HT1080 (cell line): ENCODE data around the gene TUBB. TPM values are rescaled to one million over a fixed set of nuclear protein-coding genes. Genes with fewer than 3 reads are reported as not detected.
"Not testable (repeated sequence)": the region's sequence is repeated elsewhere in the genome, so short reads cannot be mapped to it uniquely, and the experiment has no call there.

Source experiments
- DNase-seq: peaks from one replicate; pipeline ENCODE4 v3.0.0-alpha.2; 2015; ENCODE audit warnings: low read depth
- total RNA-seq: library from RNA; depleted of rRNA; stranded (reverse); fragments of >200 nt; shearing (Covaris generic); gene quantifications from 2 replicates; pipeline ENCODE4 v1.2.3, GENCODE V29; 2014

TUBB gene
- total RNA-seq, 1 experiment from 2014 or later, result 1,911 TPM

DNA sequence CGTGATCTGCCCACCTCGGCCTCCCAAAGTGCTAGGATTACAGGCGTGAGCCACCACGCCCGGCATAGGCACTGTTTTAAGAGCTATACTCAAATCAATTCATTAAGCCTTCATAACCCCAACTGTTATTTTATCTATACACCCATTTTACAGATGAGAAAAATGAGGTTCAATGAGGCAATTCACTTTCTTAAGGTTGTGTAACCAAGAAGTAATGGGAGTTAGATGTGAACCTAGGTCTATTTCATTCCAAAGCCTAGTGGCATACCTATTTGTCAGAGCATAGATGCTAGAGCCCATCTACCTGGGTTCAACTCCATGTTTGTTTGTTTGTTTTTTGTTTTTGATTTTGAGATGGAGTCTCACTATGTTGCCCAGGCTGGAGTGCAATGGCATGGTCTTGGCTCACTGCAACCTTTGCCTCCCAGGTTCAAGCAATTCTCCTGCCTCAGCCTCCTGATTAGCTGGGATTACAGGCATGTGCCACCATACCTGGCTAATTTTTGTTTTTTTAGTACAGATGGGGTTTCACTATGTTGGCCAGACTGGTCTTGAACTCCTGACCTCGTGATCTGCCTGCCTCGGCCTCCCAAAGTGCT is 36.4 kb downstream of the TUBB start:
- DNase-seq, result not testable (repeated sequence)

DNA sequence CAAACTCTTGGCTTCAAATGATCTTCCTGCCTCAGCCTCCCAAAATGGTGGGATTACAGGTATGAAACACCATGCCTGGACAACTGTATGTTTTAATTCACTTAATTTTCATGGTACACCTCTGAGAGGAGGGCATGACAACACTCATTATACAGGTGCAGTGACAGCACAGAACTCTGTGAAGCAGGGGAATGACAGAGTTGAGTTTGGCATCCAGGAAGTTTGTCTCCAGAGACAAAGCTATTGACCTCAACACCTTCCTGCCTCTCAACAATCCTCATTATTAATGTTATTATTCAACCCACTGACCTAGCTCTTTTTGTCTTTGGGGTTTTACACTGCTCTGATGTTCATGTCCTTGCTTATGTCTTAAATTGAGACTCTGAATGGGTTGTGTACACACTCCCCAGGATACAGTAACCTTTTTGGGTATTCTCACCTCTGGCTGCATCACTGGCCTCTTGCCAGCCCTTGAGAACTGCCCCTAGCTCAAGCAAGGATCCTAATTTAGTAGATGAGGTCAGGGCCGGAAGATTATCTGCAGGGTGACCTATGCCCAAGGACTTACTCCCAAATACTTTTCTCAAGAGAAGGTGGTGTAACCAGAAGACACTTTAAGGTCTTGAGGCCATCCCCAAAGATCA is 37.2 kb downstream of the TUBB start:
- no peak for DNase-seq

DNA sequence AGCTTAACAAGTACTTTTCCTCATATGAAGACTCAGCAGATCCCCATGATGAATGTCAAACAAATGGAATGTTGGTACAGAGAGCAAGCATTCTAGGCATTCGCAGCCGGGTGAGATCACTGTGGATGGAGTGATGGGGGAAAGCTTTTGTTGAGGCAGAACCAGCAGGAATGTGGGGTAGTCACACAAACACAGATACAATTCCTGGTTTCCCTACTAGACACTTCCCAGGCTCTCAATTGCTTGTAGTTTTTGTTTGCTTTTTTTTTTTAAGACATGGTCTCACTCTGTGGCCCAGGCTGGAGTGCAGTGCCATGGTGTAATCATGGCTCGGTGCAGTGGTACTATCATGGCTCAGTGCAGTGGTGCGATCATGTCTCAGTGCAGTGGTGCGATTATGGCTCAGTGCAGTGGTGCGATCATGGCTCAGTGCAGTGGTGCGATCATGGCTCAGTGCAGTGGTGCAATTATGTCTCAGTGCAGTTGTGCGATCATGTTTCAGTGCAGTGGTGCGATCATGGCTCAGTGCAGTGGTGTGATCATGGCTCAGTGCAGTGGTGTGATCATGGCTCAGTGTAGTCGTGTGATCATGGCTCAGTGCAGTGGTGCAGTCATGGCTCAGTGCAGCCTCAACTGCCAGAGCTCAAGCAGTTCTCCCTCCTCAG is 39.6 kb downstream of the TUBB start:
- peak; percentile 80 for DNase-seq

DNA sequence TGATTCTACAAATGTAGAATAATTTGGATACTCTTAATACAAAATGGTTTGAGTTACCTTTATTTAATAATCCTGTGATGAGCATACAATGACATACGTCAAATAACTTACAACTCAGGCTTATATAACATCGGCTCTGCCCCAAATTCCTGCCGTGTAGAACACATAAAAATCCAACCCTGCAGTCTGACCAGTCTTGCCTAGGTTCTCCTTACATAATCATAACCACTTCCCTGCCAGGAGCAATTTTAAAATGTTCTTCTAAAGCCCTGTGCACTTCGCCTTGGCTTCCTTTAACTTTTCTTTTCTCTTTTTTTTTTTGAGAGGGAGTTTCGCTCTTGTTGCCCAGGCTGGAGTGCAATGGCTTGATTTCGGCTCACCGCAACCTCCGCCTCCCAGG is 40.4 kb downstream of the TUBB start:
- no peak for DNase-seq

DNA sequence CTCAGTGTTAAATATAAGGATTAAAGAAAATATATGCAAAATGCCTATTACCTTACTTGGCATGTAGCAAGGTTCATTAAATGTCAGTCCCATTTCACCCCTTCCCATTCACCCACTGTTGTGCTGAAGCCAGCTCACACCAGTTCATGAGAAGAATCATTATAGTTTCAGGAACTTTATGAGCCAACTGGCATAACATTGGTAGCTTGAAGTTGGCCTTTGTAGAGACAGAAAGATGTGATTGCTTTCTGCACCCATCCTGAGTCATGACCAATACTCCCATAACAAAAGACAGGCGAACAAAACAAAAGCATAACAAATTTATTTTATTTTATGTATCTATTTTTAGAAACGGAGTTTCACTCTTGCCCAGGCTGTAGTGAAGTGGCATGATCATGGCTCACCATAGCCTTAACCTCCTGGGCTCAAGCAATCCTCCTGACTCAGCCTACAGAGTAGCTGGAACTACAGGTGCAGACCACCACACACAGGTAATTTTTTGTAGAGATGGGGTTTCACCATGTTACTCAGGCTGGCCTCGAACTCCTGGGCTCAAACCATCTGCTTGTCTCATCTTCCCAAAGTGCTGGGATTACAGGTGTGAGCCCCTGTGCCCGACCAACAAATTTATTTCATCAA is 41.8 kb downstream of the TUBB start:
- DNase-seq, result no peak

DNA sequence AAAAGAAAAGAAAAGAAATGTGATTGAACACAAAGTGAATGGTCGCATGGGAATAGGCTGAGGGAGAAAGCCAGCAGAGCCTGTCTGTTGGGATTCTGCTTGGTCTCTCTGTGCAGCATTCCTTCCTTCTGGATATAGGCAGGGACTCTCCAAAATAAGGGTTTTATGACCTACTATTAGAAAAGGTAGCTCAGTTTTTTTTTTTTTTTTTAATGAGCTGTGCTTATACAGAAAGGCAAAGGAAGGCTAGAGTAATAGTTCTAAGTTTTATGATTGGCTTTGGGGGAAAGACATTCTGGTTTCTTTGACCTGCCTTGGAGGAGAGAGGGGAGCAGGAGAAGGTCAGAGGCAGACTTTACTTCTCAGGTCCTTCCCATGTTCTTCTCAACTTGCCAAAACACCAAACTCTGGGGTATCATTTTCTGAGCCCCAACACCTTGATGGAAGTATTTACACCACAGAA is 43.0 kb downstream of the TUBB start:
- no peak for DNase-seq

DNA sequence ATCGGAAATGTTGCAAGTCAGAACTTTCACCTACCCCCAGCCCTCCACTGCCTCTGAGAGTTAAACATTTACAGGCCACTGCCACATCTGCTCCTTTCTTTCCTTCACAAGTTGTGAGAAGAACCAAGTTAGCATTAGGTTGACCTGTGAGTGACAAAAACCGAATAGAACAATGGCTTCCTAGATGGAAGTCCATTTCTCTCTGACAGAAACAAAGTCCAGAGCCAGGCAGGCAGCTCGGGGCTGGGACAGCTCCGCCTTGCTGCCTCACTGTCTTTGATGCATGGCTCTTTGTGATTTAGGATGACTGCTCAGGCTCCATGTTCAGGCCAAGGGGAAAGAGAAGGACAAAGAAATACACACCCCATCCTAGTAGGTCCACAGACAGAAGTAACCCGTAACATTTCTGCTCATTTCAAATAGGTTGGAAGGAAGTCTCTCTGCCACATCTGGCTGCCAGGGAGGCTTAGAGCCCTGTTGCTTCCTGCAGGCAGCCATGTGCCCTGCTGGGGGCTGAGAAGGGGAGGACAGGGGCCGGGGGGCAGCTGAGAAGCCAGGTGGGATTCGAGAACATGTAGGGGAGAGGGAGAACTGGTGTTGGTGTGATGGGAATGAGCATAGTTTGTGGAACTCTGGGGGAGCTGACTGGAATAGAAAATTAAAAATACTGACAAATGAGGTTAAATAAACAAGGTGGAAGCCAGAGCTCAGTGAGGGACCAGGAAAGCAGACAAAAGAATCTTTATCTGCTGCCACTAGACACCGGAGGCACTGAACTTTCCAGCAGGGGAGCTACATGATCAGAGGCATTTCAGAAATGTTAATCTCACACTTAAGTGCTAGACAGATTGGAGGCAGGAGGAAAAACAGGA is 43.7 kb downstream of the TUBB start:
- DNase-seq, result peak; percentile 85

DNA sequence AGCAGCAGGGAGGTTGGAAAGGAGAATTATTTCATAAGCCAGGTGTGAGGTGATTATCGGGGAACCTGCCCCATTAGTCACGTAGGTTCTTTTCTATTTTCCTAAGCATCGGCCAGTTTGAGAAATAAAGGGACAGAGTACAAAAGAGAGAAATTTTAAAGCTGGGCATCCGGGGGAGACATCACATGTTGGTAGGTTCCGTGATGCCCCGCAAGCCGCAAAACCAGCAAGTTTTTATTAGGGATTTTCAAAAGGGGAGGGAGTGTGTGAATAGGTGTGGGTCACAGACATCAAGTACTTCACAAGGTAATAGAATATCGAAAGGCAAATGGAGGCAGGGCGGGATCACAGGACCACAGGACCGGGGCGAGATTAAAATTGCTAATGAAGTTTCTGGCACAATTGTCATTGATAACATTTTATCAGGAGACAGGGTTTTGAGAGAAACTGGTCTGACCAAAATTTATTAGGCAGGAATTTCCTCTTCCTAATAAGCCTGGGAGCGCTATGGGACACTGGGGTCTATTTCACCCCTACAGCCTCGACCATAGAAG is 44.4 kb downstream of the TUBB start:
- DNase-seq, result not testable (repeated sequence)

DNA sequence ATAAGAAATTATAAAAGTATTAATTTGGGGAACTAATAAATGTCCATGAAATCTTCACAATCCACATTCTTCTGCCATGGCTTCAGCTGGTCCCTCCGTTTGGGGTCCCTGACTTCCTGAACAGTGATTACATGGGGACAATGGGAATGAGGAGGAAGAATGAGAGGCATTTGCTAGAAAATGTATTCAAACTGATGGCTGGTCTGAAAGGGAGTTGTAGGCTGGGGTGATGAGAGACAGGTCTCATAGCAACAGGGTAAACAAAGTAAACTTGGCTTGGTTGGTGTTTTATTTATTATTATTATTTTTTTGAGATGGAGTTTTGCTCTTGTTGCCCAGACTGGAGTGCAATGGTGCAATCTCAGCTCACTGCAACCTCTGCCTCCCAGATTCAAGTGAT is 45.3 kb downstream of the TUBB start:
- DNase-seq, result not testable (repeated sequence)

DNA sequence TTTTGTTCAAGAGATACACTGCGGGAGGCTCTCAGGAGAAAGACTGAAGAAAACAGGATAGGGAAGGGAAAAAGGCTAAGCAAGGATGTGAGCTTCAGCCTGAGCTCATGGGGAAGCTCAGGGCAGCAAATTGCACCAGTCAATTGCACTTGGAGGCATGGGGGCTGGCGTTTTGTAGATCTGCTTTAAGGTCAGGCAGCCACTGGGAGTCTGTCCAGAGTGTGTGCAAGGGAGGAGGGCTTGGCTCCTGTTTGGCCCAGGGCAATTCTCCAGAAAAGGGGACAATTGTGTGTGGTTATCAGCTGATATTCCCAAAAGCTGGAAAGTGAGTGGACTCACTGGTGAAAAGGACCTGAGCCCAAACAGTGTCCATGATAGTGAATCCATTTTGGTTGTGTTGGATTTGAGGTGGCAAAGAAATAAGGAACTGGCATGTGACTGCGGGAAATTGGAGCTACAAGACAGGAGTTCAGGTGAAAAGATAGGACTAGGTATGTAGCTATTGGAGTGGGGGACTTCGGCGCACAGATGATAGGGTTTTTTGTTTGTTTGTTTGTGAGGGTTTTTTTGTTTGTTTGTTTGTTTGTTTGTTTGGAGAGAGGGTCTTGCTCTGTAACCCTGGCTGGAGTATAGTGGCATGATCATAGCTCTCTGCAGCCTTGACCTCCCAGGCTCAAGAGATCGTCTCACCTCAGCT is 46.5 kb downstream of the TUBB start:
- DNase-seq, result no peak

DNA sequence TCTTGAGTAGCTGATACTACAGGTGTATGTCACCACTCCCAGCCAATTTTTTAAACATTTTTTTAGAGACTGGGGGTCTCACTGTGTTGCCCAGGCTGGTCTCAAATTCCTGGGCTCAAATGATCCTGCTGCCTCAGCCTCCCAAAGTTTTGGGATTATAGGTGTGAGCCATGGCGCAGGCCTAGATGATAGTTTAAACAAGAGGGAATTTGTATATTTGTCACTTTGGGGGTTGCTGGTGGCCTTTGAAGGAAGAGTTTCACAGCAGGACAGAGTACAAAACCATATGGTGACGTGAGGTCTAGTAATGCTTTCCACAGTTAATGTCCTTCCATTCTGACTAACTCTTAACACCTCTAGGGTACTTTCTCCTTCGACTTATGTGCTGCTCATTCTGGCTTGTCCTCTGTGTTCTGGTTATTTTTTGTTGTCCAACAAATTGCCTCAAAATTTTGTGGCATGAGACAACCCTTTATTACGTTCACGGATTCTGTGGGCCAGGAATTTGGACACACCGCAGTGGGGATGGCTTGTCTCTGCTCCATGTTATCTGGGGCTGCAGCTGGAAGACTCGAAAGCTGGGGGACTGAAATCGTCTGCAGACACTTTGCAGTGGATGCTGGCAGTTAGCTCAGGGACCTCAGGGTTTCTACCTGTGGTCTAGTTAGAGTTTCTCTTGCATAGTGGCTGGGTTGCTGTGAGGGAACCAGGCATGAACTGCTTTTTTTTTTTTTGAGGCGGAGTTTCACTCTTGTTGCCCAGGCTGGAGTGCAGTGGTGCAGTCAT is 47.2 kb downstream of the TUBB start:
- DNase-seq, result no peak

DNA sequence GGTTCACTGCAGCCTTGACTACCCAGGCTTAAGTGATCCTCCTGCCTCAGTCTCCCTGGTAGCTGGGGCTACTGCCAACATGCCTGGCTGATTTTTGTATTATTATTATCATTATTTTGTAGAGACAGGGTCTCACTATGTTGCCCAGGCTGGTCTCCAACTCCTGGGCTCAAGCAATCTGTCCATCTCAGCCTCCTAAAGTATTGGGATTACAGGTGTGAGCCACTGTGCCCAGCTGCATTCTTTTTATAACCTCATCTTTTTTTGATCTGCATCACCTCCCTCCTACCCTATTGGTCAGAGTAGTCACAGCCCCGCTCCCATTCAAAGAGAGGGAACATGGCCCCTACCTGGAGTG is 47.8 kb downstream of the TUBB start:
- no peak for DNase-seq

DNA sequence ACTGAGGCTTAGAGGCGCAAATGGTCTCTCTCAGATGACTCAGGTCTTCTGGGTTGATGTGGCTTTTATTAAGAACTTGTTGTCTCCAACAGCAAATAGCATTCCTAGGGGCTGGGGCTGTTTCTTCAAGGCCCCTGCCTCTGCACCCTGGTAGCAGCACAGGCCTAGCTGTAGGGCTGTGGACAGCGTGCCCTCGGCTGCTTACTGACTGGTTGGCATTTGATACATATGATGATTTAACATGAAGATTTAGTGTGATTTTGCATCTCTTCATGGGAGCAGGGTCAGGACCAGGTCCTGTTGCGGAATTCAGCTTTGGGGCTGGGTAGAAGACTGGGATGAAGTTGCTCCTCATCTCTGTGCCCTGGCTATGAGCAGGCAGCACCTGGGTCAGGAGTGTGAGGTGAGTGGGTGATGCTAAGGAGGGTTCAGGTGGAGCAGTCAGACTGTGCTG is 48.5 kb downstream of the TUBB start:
- DNase-seq, result no peak

DNA sequence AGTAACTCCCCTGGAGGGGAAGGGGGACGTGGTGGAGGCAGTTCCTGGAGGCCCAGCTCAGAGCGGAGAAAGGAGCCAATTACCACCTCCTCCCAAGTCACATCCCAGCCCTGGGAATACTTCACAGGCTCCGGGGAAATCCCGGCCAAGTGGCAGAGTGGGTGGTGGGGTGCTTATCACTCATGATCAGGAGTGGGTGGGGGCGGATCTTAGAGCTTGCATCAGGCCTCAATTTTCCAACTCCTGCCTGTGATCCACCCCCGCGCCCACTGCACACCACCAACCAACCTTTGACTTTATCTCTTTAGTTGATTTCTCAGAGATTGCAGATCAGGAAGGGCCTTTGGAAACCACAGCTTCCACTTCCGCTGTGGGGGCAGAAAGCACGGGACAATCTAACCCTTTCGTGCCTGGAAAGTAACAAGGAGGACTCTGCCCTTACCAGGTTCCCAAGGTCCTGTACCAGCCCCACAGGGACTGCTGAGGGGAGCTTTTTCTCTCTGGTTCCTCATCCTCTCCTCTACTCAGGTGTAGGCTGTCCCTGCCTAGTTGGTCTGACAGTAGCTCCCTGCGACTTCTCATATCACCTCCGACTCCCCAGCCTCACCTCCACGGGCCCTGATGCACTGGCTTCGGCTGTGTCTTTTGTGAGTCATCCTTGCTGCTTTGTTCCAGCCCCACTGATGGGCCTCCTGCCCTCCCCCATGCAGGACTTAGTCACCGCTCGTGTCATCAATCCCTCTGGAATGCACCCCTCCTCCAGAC is 49.1 kb downstream of the TUBB start:
- DNase-seq, result peak; percentile 98

DNA sequence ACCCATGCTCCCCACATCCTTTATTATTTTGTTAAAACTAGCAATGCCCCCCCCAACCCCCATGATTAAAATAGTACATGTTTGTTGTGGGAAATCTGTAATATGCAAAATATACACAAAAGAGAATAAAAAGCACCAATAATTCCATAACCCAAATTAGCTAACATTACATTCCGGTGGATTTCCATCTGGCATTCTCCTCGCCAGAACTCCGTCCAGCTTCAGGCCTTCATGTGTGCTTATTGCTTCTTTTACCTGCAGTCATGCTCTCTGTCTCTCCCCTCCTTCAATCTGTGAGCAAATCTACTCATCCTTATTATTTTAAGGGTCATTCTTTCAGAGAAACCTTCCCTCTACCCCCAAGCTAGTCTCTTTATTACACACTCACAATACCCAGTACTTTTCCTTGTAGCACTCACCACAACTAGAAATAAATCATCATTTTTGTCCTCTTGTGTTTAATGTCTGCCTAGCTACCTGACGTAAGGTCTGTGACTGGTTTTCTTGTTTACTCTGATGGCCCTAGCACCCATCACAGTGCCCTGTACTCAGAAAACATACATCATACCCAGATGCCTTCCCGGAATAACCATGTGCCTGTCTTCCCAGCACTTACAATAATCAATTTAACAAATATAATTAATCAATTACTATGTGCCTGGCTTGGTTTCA is 49.8 kb downstream of the TUBB start:
- DNase-seq, result no peak

DNA sequence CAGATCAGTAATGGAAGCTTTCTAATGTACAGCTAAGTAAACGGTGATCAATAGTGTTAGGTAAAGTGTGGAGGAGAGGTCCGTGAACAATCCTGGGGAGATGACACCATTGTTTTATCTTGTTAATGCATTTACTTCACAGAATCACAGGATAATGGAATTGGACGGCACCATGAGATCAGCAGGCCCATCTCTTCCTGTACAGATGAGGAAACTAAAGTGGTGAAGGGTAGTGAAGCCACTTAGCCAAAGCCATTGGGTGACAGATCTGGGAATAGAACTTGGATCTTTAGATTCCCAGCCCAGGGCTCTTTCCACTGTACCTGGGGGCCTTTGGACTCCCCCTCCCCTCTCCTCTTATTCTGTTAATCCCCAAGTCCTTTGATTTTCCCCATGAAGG is 50.4 kb downstream of the TUBB start:
- no peak for DNase-seq

DNA sequence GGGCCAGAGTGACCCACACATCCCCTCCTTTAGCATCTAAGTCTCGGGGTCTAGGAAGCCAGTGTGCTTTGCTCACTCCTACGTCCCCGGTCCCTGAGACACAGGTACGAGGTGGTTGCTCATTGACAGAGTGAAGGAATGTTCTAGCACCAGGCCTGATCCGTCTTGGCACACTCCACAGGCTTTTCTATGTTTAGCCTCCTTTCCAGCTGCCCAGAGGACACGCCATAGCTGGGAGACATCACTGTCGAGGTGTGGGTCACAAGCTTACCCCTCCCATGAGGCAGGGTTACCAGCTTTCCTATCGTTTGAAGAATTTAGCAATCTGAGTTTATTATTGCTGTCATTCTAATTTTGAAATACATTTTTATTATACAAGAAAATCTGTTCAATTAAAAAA is 54.5 kb downstream of the TUBB start:
- DNase-seq, result no peak
